ENCODE measurements around the gene SIRT2.
A peak's percentile ranks its signal among the peaks of the same experiment; 100 is the strongest.

DNA sequence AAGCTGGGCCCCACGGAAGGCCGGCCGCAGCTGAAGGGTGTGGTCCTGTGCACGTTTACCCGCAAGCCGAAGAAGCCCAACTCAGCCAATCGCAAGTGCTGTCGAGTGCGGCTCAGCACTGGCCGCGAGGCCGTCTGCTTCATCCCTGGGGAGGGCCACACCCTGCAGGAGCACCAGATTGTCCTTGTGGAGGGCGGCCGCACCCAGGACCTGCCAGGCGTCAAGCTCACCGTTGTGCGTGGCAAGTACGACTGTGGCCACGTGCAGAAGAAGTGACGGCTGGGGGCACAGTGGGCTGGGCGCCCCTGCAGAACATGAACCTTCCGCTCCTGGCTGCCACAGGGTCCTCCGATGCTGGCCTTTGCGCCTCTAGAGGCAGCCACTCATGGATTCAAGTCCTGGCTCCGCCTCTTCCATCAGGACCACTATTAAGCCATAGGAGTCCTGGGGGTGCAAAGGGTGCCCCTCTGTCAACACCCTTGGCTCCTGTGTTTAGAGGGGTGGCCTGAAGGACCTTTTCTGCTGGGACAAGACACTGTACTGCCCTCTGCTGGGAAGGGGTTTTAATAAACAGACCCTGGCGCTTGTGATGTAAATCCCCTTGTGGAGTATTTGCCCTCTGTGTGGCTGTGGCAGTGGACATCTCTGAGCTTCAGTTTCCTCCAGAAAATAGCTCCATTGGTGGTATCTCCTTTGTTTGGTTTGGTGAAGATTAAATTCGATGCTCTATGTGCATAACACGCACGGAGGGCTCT is 33.2 kb upstream of the SIRT2 start:
- peak in 1 of 3 donors; percentile 13 for TF ChIP-seq CTCF (IDR thresholded peaks at IDR 0.05)
- no peak for TF ChIP-seq POLR2AphosphoS5 (IDR thresholded peaks at IDR 0.05)

Measured in breast epithelium (tissue), 3 donors.